ENCODE results near the gene SLIT3. TPM values are rescaled to one million over a fixed set of nuclear protein-coding genes. Genes with fewer than 3 reads are reported as not detected.

SLIT3 gene
- total RNA-seq, 1 experiment from 2014 or later, result 0.92 TPM

GRCh38 chr5:168917947-168918600 is 382.9 kb downstream of the SLIT3 start:
- Histone ChIP-seq H3K4me2 (ENCODE audit: insufficient read depth, insufficient read length, low read length) (no peak overlapping the region), H3K27ac (ENCODE audit: insufficient read length, low read depth, low read length) (no peak overlapping the region), H3K79me2 (ENCODE audit: insufficient read depth, low read length) (no peaks in the 10 kb centered on the region), H4K8ac (replicated peaks; ENCODE audit: insufficient read length, low read depth, low read length) (no peak overlapping the region), H4K5ac (ENCODE audit: insufficient read length, low read depth, low read length) (no peak overlapping the region), H2BK15ac (ENCODE audit: low read depth, low read length) (no peak overlapping the region), H3K14ac (ENCODE audit: insufficient read depth, low read length) (no peak overlapping the region), H3K4me1 (ENCODE audit: insufficient read depth, low read length) (no peaks in the 10 kb centered on the region; the same call in 1 of the 2 replicates), H3K23ac (ENCODE audit: insufficient read length, low read depth, low read length) (no peak overlapping the region), H2AK5ac (ENCODE audit: insufficient read length, low read length) (no peak overlapping the region), H3K4ac (ENCODE audit: low read depth, low read length) (no peak overlapping the region), H4K91ac (ENCODE audit: insufficient read length, low read depth, low read length) (no peak overlapping the region), H4K20me1 (ENCODE audit: control insufficient read depth, insufficient read depth, insufficient read length) (no peaks in the 10 kb centered on the region), H3K18ac (ENCODE audit: insufficient read length, low read depth, low read length) (no peak overlapping the region), H3K9me3 (ENCODE audit: control insufficient read depth, low read depth, low read length) (no peaks in the 10 kb centered on the region), H3K27me3 (ENCODE audit: insufficient read depth, low read length) (no peaks in the 10 kb centered on the region), H2AFZ (ENCODE audit: low read length) (no peak overlapping the region), H3T11ph (ENCODE audit: low read length) (no peak overlapping the region), H2BK20ac (ENCODE audit: low read depth, low read length, poor library complexity, severe bottlenecking) (no peak overlapping the region), H3K9ac (ENCODE audit: extremely low read depth, insufficient read length, low read length) (no peak overlapping the region), H2BK12ac (ENCODE audit: insufficient read length, low read depth, low read length) (no peak overlapping the region), H3K79me1 (ENCODE audit: insufficient read depth, low read depth, low read length, poor library complexity, severe bottlenecking) (no peaks in the 10 kb centered on the region), H3K23me2 (ENCODE audit: insufficient read length, low read depth, low read length, poor library complexity, severe bottlenecking) (no peaks in the 10 kb centered on the region), H2BK5ac (ENCODE audit: insufficient read length, low read length) (no peak overlapping the region), H3K56ac (ENCODE audit: insufficient read length, low read depth, low read length) (no peak overlapping the region), H2BK120ac (ENCODE audit: low read depth, low read length, poor library complexity, severe bottlenecking) (no peak overlapping the region)
- TF ChIP-seq CTCF (conservative IDR thresholded peaks at IDR 0.05), result no peak
- no CpG with 5 or more reads among the region's 4 CpGs for WGBS (ENCODE audit: extremely low coverage, insufficient read length, low lambda C conversion rate)
- H3K27ac Mint-ChIP-seq, result no peak overlapping the region
- H3K4me1 Mint-ChIP-seq, result peaks cover 18 to 22% of the 10 kb centered on the region in 2 experiments
- no peaks in the 10 kb centered on the region for H3K36me3 Mint-ChIP-seq (ENCODE audit: insufficient read depth in 1 of 3, low read depth in 3 of 3)
- H3K9me3 Mint-ChIP-seq, result no peaks in the 10 kb centered on the region
- no peak for DNase-seq
- peaks cover 34% of the 10 kb centered on the region for H3K27me3 Mint-ChIP-seq (ENCODE audit: low read depth)
- H3K4me3 Mint-ChIP-seq, result no peak overlapping the region
